Activated T-cell treated with anti-CD3 and anti-CD28 coated beads, Interleukin-2, amount 50 U/mL, for 48 hours (primary cell): ENCODE measurements around the gene IGFL3.

Experiments used
- DNase-seq, 2 experiments: peaks; one replicate each; pipeline ENCODE4 v3.0.0-alpha.2; 2020

The IGFL3 gene

GRCh38 chr19:46076031-46076880, 48.2 kb downstream of the IGFL3 start:
- no peak for DNase-seq

- no peak for DNase-seq
These were observed 51.1 kb downstream of the IGFL3 start for GRCh38 chr19:46073268-46073922.
